GM23338 (cell line): Measurements from ENCODE around the gene LMF2. TPM values are rescaled to one million over a fixed set of nuclear protein-coding genes. Genes with fewer than 3 reads are reported as not detected.

Experiments used
- ATAC-seq: fragments of 200-7000 bp; cut with Tn5 transposase; 3 replicates; pipeline ENCODE4 v1.9.1; 2020
- DNase-seq: peaks from one replicate; pipeline ENCODE4 v3.0.0-alpha.2; 2015; ENCODE audit warnings: low spot score
- H2AFZ ChIP-seq: fragments of 200-600 bp; sonication (generic); 2 replicates; pipeline ENCODE4 v1.8.0; 2016; ENCODE audit warnings: antibody characterized with exemption, mild to moderate bottlenecking, moderate library complexity
- H3F3A ChIP-seq: fragments of 200-600 bp; sonication (generic); replicated peaks from 2 replicates; pipeline ENCODE4 v1.8.0; 2017; ENCODE audit warnings: antibody characterized with exemption, mixed run types, low read depth
- H3K27ac ChIP-seq: fragments of 200-600 bp; sonication (generic); 2 replicates; pipeline ENCODE4 v1.6.1; 2016; ENCODE audit warnings: low read depth
- H3K27me3 ChIP-seq: fragments of 200-600 bp; sonication (generic); 2 replicates; pipeline ENCODE4 v1.8.0; 2016; ENCODE audit warnings: mild to moderate bottlenecking, mixed run types, moderate library complexity; ENCODE audit not compliant: insufficient read depth
- H3K36me3 ChIP-seq: fragments of 200-600 bp; sonication (generic); 2 replicates; pipeline ENCODE4 v1.8.0; 2016; ENCODE audit warnings: mild to moderate bottlenecking; ENCODE audit not compliant: insufficient read depth
- H3K4me1 ChIP-seq: fragments of 200-600 bp; sonication (generic); 2 replicates; pipeline ENCODE4 v1.8.0; 2016; ENCODE audit warnings: mild to moderate bottlenecking, moderate library complexity; ENCODE audit not compliant: insufficient read depth
- H3K4me2 ChIP-seq: fragments of 200-600 bp; sonication (generic); 2 replicates; pipeline ENCODE4 v1.7.1; 2017; ENCODE audit warnings: mixed run types
- H3K4me3 ChIP-seq: fragments of 200-600 bp; sonication (generic); 2 replicates; pipeline ENCODE4 v1.6.1; 2016; ENCODE audit warnings: mixed run types
- H3K79me2 ChIP-seq: fragments of 200-600 bp; sonication (generic); replicated peaks from 2 replicates; pipeline ENCODE4 v1.8.0; 2017; ENCODE audit warnings: mild to moderate bottlenecking; ENCODE audit not compliant: insufficient read depth
- H3K9me2 ChIP-seq: fragments of 200-600 bp; sonication (generic); 2 replicates; pipeline ENCODE4 v1.8.0; 2017; ENCODE audit not compliant: insufficient read depth
- H4K20me1 ChIP-seq: fragments of 200-600 bp; sonication (generic); replicated peaks from 2 replicates; pipeline ENCODE4 v1.8.0; 2017; ENCODE audit warnings: mild to moderate bottlenecking; ENCODE audit not compliant: insufficient read depth
- H3K27ac Mint-ChIP-seq: 2 replicates; pipeline ENCODE4 v1.8.0; 2020; ENCODE audit warnings: inconsistent platforms, mild to moderate bottlenecking, moderate library complexity, mixed read lengths
- H3K27me3 Mint-ChIP-seq: 3 replicates; pipeline ENCODE4 v1.8.0; 2022; ENCODE audit warnings: low read depth, mild to moderate bottlenecking, moderate library complexity, mixed read lengths, inconsistent platforms; ENCODE audit not compliant: insufficient read depth, poor library complexity
- H3K36me3 Mint-ChIP-seq: 3 replicates; pipeline ENCODE4 v1.8.0; 2021; ENCODE audit warnings: low read depth, mild to moderate bottlenecking, inconsistent platforms, moderate library complexity, mixed read lengths
- H3K4me1 Mint-ChIP-seq: 3 replicates; pipeline ENCODE4 v1.8.0; 2020; ENCODE audit warnings: mild to moderate bottlenecking, inconsistent platforms, mixed read lengths
- H3K4me3 Mint-ChIP-seq: 3 replicates; pipeline ENCODE4 v1.8.0; 2021; ENCODE audit warnings: moderate library complexity, mild to moderate bottlenecking, inconsistent platforms, mixed read lengths
- H3K9me3 Mint-ChIP-seq: 3 replicates; pipeline ENCODE4 v1.8.0; 2020; ENCODE audit warnings: moderate library complexity, mild to moderate bottlenecking, inconsistent platforms, mixed read lengths
- CREB1 ChIP-seq: fragments of 250-450 bp; sonication (Bioruptor Pico); IDR thresholded peaks from 2 replicates; pipeline ENCODE4 v1.5.0; 2020; ENCODE audit warnings: low read depth, mild to moderate bottlenecking, moderate library complexity
- CTCF ChIP-seq, 2 experiments: fragments of 200-600 bp in 1 of 2; sonication (generic) in 1 of 2; conservative IDR thresholded peaks; 2 replicates each; pipeline versions ENCODE4 v1.5.1 to v1.6.1; 2016 to 2017; ENCODE audit warnings: antibody characterized with exemption in 2 of 2, low read depth in 2 of 2, mild to moderate bottlenecking in 2 of 2, moderate library complexity in 1 of 2
- ETS1 ChIP-seq: IDR thresholded peaks from 2 replicates; pipeline ENCODE4 v1.6.1; 2016; ENCODE audit warnings: antibody characterized with exemption
- EZH2 ChIP-seq: fragments of 200-600 bp; sonication (generic); IDR thresholded peaks from one replicate; pipeline ENCODE4 v1.8.0; 2017; ENCODE audit warnings: antibody characterized with exemption, mild to moderate bottlenecking, low read depth; ENCODE audit not compliant: unreplicated experiment
- EZH2phosphoT487 ChIP-seq: fragments of 200-600 bp; sonication (generic); IDR thresholded peaks from one replicate; pipeline ENCODE4 v1.8.1; 2018; ENCODE audit warnings: antibody characterized with exemption; ENCODE audit not compliant: unreplicated experiment
- JUNB ChIP-seq: IDR thresholded peaks from one replicate; pipeline ENCODE4 v1.6.1; 2016; ENCODE audit warnings: antibody characterized with exemption; ENCODE audit not compliant: unreplicated experiment
- NANOG ChIP-seq: IDR thresholded peaks from 2 replicates; pipeline ENCODE4 v1.6.1; 2016; ENCODE audit warnings: antibody characterized with exemption, borderline replicate concordance
- POLR2AphosphoS5 ChIP-seq: IDR thresholded peaks from 2 replicates; pipeline ENCODE4 v1.6.1; 2016; ENCODE audit warnings: antibody characterized with exemption, low read depth
- ZNF114 ChIP-seq: fragments of 250-450 bp; sonication (Bioruptor Pico); IDR thresholded peaks from 2 replicates; pipeline ENCODE4 v1.5.0; 2020; ENCODE audit warnings: mild to moderate bottlenecking, moderate library complexity
- ZNF331 ChIP-seq: fragments of 250-450 bp; sonication (Bioruptor Pico); IDR thresholded peaks from 2 replicates; pipeline ENCODE4 v1.5.0; 2020; ENCODE audit warnings: low read depth, mild to moderate bottlenecking, moderate library complexity
- ZNF462 ChIP-seq: fragments of 250-450 bp; sonication (Bioruptor Pico); IDR thresholded peaks from 2 replicates; pipeline ENCODE4 v1.5.0; 2020; ENCODE audit warnings: mild to moderate bottlenecking, moderate library complexity
- polyA plus RNA-seq: library from polyadenylated mRNA; unstranded; fragments of >200 nt; fragmentation: Nextera tagmentation; extraction: Ambion mirVana; gene quantifications from 2 replicates; pipeline ENCODE4 v1.2.1, GENCODE V29; 2016
- total RNA-seq: library from RNA; depleted of rRNA; stranded (reverse); fragments of >200 nt; shearing (Covaris generic); gene quantifications from 2 replicates; pipeline ENCODE4 v1.2.3, GENCODE V29; 2014

The LMF2 gene
- total and polyA plus RNA-seq, 2 experiments from 2014 or later, result 15.6 to 36.3 TPM

GRCh38 chr22:50483556-50483955 lies 23.9 kb downstream of the LMF2 start:
- no peak for DNase-seq
- H3K4me2 ChIP-seq, result no peak overlapping the region
- H3K27me3 Mint-ChIP-seq, result peaks cover 25% of the 10 kb centered on the region
- no peak overlapping the region for H3K27ac ChIP-seq
- H3K79me2 ChIP-seq, result no peaks in the 10 kb centered on the region
- H3K36me3 Mint-ChIP-seq, result 0 out of 3 replicates have a peak, but pooled peaks cover 3% of the 10 kb centered on the region
- H2AFZ ChIP-seq, result no peak overlapping the region
- no peak overlapping the region for H3K27ac Mint-ChIP-seq
- no peaks in the 10 kb centered on the region for H4K20me1 ChIP-seq
- H3K9me3 Mint-ChIP-seq, result no peaks in the 10 kb centered on the region; the same call in 2 of the 3 replicates
- no peaks in the 10 kb centered on the region for H3K36me3 ChIP-seq
- H3K4me1 Mint-ChIP-seq, result peaks cover 3% of the 10 kb centered on the region; the same call in 1 of the 3 replicates
- peaks cover 23% of the 10 kb centered on the region for H3K27me3 ChIP-seq
- no peak overlapping the region for H3K4me3 ChIP-seq
- ATAC-seq, result no peak
- H3K4me1 ChIP-seq, result no peaks in the 10 kb centered on the region
- no peak overlapping the region for H3K4me3 Mint-ChIP-seq
- no peak for TF ChIP-seq CREB1 (CRISPR knock-in tag)
- no peaks in the 10 kb centered on the region for H3F3A ChIP-seq
- no peaks in the 10 kb centered on the region for H3K9me2 ChIP-seq

GRCh38 chr22:50483106-50483505 lies 24.4 kb downstream of the LMF2 start:
- Mint-ChIP-seq H3K4me1 (peaks cover 3% of the 10 kb centered on the region; the same call in 1 of the 3 replicates), H3K9me3 (no peaks in the 10 kb centered on the region; the same call in 2 of the 3 replicates), H3K27ac (no peak overlapping the region), H3K36me3 (0 out of 3 replicates have a peak, but pooled peaks cover 3% of the 10 kb centered on the region), H3K4me3 (0 out of 3 replicates have a peak overlapping the region, but pooled peaks have one; percentile 14), H3K27me3 (peaks cover 30% of the 10 kb centered on the region)
- no peaks in the 10 kb centered on the region for H3K4me1 ChIP-seq
- no peak for DNase-seq
- no peak overlapping the region for H3K4me2 ChIP-seq
- H3K27ac ChIP-seq, result no peak overlapping the region
- H3K79me2 ChIP-seq, result no peaks in the 10 kb centered on the region
- H3F3A ChIP-seq, result no peaks in the 10 kb centered on the region
- TF ChIP-seq CTCF (conservative IDR thresholded peaks at IDR 0.05; ENCODE audit: low read depth in 2 of 2), result no peak
- TF ChIP-seq ZNF331 (CRISPR knock-in tag), result no peak
- TF ChIP-seq EZH2, result no peak
- no peak for TF ChIP-seq ZNF462 (CRISPR knock-in tag)
- no peak for TF ChIP-seq JUNB
- TF ChIP-seq ZNF114 (CRISPR knock-in tag), result no peak
- TF ChIP-seq ETS1, result no peak
- TF ChIP-seq NANOG, result no peak
- TF ChIP-seq POLR2AphosphoS5, result no peak
- no peak for TF ChIP-seq EZH2phosphoT487
- no peak for TF ChIP-seq CREB1 (CRISPR knock-in tag)
- no peaks in the 10 kb centered on the region for H4K20me1 ChIP-seq
- no peaks in the 10 kb centered on the region for H3K9me2 ChIP-seq
- peaks cover 23% of the 10 kb centered on the region for H3K27me3 ChIP-seq
- no peak overlapping the region for H2AFZ ChIP-seq
- H3K4me3 ChIP-seq, result no peak overlapping the region
- H3K36me3 ChIP-seq, result no peaks in the 10 kb centered on the region
- ATAC-seq, result no peak
